SK-N-SH treated with all-trans-retinoic acid at 6 μM for 48 hours (cell line): Measurements from ENCODE around the gene RTP3.
"Not testable (repeated sequence)": the region's sequence is repeated elsewhere in the genome, so short reads cannot be mapped to it uniquely, and the experiment has no call there.

ENCODE experiments used
- ATAC-seq: fragments of 200-7000 bp; cut with Tn5 transposase; 3 replicates; pipeline ENCODE4 v1.9.1; 2020; ENCODE audit warnings: mild to moderate bottlenecking, moderate library complexity
- ARNTL ChIP-seq: fragments of 450-650 bp; formaldehyde crosslinking; IDR thresholded peaks from 2 replicates; pipeline ENCODE4 v1.5.0; 2020; ENCODE audit warnings: low read depth, mild to moderate bottlenecking, moderate library complexity, borderline replicate concordance
- CSDC2 ChIP-seq: fragments of 250-450 bp; sonication (Bioruptor Pico); IDR thresholded peaks from 2 replicates; pipeline ENCODE4 v1.5.0; 2020; ENCODE audit warnings: mild to moderate bottlenecking, moderate library complexity
- ESRRG ChIP-seq: fragments of 250-450 bp; sonication (Bioruptor Pico); IDR thresholded peaks from 2 replicates; pipeline ENCODE4 v1.6.1; 2021; ENCODE audit warnings: mild to moderate bottlenecking
- GLIS3 ChIP-seq: fragments of 250-450 bp; sonication (Bioruptor Pico); IDR thresholded peaks from 2 replicates; pipeline ENCODE4 v1.5.0; 2020; ENCODE audit warnings: mild to moderate bottlenecking, moderate library complexity
- PPARA ChIP-seq: fragments of 250-450 bp; sonication (Bioruptor Pico); IDR thresholded peaks from 2 replicates; pipeline ENCODE4 v1.5.0; 2020; ENCODE audit warnings: mild to moderate bottlenecking, borderline replicate concordance
- RARB ChIP-seq: fragments of 250-450 bp; sonication (Bioruptor Pico); IDR thresholded peaks from 2 replicates; pipeline ENCODE4 v1.8.0; 2021; ENCODE audit warnings: mild to moderate bottlenecking, moderate library complexity
- SNAI2 ChIP-seq: fragments of 250-450 bp; sonication (Bioruptor Pico); IDR thresholded peaks from 2 replicates; pipeline ENCODE4 v1.5.0; 2020; ENCODE audit warnings: mild to moderate bottlenecking, moderate library complexity
- TOX ChIP-seq: fragments of 250-450 bp; sonication (Bioruptor Pico); IDR thresholded peaks from 2 replicates; pipeline ENCODE4 v1.8.0; 2021; ENCODE audit warnings: mild to moderate bottlenecking, moderate library complexity, borderline replicate concordance
- TSHZ2 ChIP-seq: fragments of 250-450 bp; sonication (Bioruptor Pico); IDR thresholded peaks from 2 replicates; pipeline ENCODE4 v1.5.0; 2020; ENCODE audit warnings: mild to moderate bottlenecking, moderate library complexity
- ZC3H10 ChIP-seq: fragments of 250-450 bp; sonication (Bioruptor Pico); IDR thresholded peaks from 2 replicates; pipeline ENCODE4 v1.5.1; 2021; ENCODE audit warnings: mild to moderate bottlenecking, moderate library complexity
- ZFP30 ChIP-seq: fragments of 450-650 bp; formaldehyde crosslinking; IDR thresholded peaks from 2 replicates; pipeline ENCODE4 v1.5.0; 2022; ENCODE audit warnings: mild to moderate bottlenecking, moderate library complexity
- ZNF70 ChIP-seq: fragments of 450-650 bp; formaldehyde crosslinking; IDR thresholded peaks from 2 replicates; pipeline ENCODE4 v1.5.0; 2020; ENCODE audit warnings: mild to moderate bottlenecking, moderate library complexity
- ZNF8 ChIP-seq: fragments of 450-650 bp; formaldehyde crosslinking; IDR thresholded peaks from 2 replicates; pipeline ENCODE4 v1.5.0; 2020; ENCODE audit warnings: mild to moderate bottlenecking, moderate library complexity
- TF ChIP-seq, protein P1 (sequence below): fragments of 250-450 bp; sonication (Bioruptor Pico); IDR thresholded peaks from 2 replicates; pipeline ENCODE4 v1.5.1; 2020; ENCODE audit warnings: low read depth, mild to moderate bottlenecking, moderate library complexity
- TF ChIP-seq, protein P2 (sequence below): fragments of 250-450 bp; sonication (Bioruptor Pico); IDR thresholded peaks from 2 replicates; pipeline ENCODE4 v1.8.0; 2020; ENCODE audit warnings: mild to moderate bottlenecking, moderate library complexity, borderline replicate concordance
- TF ChIP-seq, protein P3 (sequence below): fragments of 250-450 bp; sonication (Bioruptor Pico); IDR thresholded peaks from 2 replicates; pipeline ENCODE4 v1.5.1; 2021; ENCODE audit warnings: mild to moderate bottlenecking, moderate library complexity
- TF ChIP-seq, protein P4 (sequence below): fragments of 250-450 bp; sonication (Bioruptor Pico); IDR thresholded peaks from 2 replicates; pipeline ENCODE4 v1.8.0; 2021; ENCODE audit warnings: low read depth, mild to moderate bottlenecking, moderate library complexity, borderline replicate concordance

The RTP3 gene

DNA sequence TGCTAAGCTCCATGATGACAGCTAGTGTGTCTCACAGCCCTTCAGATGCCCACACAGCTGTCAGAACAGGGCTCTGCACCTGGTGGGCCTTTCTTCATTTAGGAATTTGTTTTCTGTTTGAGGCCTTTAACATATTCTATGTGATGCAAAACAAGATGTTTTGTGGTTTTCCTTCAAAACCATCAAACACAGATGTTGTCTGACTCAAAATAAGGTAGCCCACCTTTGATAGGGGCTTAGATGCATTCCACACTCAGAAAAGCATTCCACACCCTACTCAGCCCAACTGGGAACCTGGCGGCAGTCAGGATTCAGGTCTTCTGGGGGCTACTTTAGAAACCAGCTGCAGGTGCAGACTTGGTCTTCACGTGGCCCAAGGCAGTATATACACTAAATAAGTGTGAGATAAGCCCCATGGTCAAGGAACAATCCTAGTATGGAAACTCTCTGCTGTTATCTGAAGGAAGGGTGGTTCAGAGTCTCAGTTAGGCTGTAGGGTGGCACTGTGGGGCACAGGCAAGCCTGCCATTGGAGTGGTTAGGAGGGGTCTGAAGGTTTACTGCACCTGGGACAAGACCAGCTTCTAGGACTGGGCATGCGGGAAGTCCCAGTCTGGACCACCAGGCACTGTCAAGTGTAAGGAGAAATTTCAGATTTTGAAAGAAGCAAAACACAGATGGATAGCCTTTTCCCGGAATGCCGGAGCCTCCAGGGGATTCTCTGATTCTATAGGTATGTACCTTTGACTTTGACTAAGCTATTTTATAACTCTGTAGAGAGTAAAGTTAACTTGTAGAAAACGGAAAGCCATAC is 48.2 kb downstream of the RTP3 start:
- TF ChIP-seq ZNF70 (CRISPR knock-in tag) (no peak), ZNF8 (CRISPR knock-in tag) (no peak), SNAI2 (CRISPR knock-in tag) (no peak), ZFP30 (CRISPR knock-in tag) (no peak), TOX (CRISPR knock-in tag) (no peak), ARNTL (CRISPR knock-in tag) (no peak), ESRRG (CRISPR knock-in tag) (no peak)
- TF ChIP-seq, protein P1, sequence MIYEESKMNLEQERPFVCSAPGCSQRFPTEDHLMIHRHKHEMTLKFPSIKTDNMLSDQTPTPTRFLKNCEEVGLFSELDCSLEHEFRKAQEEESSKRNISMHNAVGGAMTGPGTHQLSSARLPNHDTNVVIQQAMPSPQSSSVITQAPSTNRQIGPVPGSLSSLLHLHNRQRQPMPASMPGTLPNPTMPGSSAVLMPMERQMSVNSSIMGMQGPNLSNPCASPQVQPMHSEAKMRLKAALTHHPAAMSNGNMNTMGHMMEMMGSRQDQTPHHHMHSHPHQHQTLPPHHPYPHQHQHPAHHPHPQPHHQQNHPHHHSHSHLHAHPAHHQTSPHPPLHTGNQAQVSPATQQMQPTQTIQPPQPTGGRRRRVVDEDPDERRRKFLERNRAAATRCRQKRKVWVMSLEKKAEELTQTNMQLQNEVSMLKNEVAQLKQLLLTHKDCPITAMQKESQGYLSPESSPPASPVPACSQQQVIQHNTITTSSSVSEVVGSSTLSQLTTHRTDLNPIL (CRISPR knock-in tag) = no peak
- TF ChIP-seq, all 23 proteins: peak for 0
- ATAC-seq = no peak

- TF ChIP-seq, protein P2, sequence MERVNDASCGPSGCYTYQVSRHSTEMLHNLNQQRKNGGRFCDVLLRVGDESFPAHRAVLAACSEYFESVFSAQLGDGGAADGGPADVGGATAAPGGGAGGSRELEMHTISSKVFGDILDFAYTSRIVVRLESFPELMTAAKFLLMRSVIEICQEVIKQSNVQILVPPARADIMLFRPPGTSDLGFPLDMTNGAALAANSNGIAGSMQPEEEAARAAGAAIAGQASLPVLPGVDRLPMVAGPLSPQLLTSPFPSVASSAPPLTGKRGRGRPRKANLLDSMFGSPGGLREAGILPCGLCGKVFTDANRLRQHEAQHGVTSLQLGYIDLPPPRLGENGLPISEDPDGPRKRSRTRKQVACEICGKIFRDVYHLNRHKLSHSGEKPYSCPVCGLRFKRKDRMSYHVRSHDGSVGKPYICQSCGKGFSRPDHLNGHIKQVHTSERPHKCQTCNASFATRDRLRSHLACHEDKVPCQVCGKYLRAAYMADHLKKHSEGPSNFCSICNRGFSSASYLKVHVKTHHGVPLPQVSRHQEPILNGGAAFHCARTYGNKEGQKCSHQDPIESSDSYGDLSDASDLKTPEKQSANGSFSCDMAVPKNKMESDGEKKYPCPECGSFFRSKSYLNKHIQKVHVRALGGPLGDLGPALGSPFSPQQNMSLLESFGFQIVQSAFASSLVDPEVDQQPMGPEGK (CRISPR knock-in tag) = no peak
- TF ChIP-seq, protein P1 (CRISPR knock-in tag) = no peak
- TF ChIP-seq, protein P3, sequence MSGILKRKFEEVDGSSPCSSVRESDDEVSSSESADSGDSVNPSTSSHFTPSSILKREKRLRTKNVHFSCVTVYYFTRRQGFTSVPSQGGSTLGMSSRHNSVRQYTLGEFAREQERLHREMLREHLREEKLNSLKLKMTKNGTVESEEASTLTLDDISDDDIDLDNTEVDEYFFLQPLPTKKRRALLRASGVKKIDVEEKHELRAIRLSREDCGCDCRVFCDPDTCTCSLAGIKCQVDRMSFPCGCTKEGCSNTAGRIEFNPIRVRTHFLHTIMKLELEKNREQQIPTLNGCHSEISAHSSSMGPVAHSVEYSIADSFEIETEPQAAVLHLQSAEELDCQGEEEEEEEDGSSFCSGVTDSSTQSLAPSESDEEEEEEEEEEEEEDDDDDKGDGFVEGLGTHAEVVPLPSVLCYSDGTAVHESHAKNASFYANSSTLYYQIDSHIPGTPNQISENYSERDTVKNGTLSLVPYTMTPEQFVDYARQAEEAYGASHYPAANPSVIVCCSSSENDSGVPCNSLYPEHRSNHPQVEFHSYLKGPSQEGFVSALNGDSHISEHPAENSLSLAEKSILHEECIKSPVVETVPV (CRISPR knock-in tag) = no peak
- TF ChIP-seq ZC3H10 (CRISPR knock-in tag) (no peak), TOX (CRISPR knock-in tag) (no peak), TSHZ2 (CRISPR knock-in tag) (no peak), PPARA (CRISPR knock-in tag) (no peak), GLIS3 (no peak)
- TF ChIP-seq, protein P4, sequence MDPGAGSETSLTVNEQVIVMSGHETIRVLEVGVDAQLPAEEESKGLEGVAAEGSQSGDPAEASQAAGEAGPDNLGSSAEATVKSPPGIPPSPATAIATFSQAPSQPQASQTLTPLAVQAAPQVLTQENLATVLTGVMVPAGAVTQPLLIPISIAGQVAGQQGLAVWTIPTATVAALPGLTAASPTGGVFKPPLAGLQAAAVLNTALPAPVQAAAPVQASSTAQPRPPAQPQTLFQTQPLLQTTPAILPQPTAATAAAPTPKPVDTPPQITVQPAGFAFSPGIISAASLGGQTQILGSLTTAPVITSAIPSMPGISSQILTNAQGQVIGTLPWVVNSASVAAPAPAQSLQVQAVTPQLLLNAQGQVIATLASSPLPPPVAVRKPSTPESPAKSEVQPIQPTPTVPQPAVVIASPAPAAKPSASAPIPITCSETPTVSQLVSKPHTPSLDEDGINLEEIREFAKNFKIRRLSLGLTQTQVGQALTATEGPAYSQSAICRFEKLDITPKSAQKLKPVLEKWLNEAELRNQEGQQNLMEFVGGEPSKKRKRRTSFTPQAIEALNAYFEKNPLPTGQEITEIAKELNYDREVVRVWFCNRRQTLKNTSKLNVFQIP = no peak
- ATAC-seq = no peak
Measured at GRCh38 chr3:46546896-46547440, 49.2 kb downstream of the RTP3 start.

DNA sequence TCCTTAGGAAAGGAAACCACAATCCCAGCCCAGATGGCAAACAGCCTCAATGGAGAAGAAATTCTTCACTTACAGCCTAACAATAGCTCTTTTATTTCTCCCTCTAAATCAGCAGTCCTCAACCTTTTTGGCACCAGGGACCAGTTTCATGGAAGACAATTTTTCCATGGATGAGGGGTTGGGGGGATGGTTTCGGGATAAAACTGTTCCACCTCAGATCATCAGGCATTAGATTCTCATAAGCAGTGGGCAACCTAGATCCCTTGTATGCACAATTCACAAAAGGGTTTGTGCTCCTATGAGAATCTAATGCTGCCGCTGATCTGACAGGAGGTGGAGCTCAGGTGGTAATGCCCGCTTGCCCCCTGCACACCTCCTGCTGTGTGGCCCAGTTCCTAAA is 50.8 kb downstream of the RTP3 start:
- not testable (repeated sequence) for ATAC-seq

GRCh38 chr3:46549408-46549904 is 51.7 kb downstream of the RTP3 start:
- ATAC-seq = no peak
- TF ChIP-seq, protein P2 (CRISPR knock-in tag) = no peak
- TF ChIP-seq SNAI2 (CRISPR knock-in tag) = no peak
- no peak for TF ChIP-seq CSDC2
- TF ChIP-seq GLIS3 = no peak
- no peak for TF ChIP-seq PPARA (CRISPR knock-in tag)
- TF ChIP-seq ZFP30 (CRISPR knock-in tag) = no peak
- no peak for TF ChIP-seq RARB (CRISPR knock-in tag)
